GM19023 (cell line): ENCODE measurements around the gene TBC1D23.
"Not testable (repeated sequence)": the region's sequence is repeated elsewhere in the genome, so short reads cannot be mapped to it uniquely, and the experiment has no call there.

Experiments
- ATAC-seq: cut with Tn5 transposase; IDR thresholded peaks from one replicate; pipeline ENCODE4 v1.9.1; 2021; ENCODE audit warnings: mild to moderate bottlenecking, moderate library complexity; ENCODE audit not compliant: unreplicated experiment

TBC1D23 gene

DNA sequence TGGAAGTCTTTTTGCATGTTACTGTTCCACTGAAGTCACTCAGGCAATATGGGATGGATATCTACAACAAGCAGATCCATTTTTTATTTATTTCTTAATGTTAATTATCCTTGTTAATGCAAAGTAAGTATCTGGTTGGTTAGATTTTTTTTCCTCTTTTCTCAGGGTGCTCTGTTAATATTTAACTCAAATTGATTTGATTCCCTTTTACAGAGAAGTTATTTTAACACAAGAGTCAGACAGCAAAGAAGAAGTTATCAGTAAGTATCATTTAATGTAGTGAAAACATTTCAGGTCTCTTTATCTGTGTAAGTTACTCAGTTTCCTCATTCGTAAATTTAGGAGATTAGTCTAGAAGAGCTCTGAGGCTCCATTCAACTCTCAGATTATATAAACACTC, 34.3 kb downstream of the TBC1D23 start:
- ATAC-seq, result no peak

DNA sequence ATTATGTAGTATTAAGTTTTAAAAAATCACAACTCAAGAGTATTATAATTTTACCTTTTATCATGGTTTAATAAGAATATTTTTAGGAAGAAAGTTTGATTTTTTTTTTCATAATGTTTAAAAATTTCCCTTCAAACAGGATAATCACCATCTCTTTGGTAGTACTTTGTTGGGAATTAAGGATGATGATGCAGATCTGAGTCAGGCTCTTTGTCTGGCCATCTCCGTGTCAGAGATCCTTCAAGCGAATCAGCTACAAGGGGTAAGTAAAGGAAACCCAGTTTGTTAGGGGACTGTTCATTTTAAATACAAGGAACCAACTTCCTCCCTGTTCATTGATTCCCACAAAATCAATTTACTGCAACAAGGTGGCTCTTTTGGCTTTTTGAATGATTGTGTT, 37.0 kb downstream of the TBC1D23 start:
- no peak for ATAC-seq

- ATAC-seq, result no peak
Measured at GRCh38 chr3:100299016-100299415, 38.2 kb downstream of the TBC1D23 start.

- no peak for ATAC-seq
Measured at GRCh38 chr3:100306695-100307094, 45.9 kb downstream of the TBC1D23 start.

GRCh38 chr3:100310355-100310965, 49.7 kb downstream of the TBC1D23 start:
- no peak for ATAC-seq

DNA sequence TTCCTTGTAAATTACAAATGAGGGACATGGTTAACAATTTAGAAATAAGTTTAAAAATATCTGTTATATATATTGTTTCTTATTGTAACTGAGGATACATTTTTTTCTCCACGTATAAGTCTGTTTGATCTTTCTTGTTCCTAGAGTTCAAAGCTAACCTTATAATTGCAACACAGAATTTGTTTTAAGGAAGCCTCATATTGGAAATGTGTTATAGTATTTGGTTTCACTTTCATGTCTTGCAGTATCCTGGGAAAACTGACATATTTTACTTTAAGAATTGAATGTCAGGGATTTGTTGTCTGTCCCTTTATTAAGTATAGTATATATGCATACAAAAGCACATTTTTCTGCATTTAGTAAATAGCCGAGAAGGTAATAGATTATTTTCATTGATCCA, 50.2 kb downstream of the TBC1D23 start:
- no peak for ATAC-seq

- ATAC-seq, result peak; percentile 64
Measured at GRCh38 chr3:100316641-100317069, 55.9 kb downstream of the TBC1D23 start.

DNA sequence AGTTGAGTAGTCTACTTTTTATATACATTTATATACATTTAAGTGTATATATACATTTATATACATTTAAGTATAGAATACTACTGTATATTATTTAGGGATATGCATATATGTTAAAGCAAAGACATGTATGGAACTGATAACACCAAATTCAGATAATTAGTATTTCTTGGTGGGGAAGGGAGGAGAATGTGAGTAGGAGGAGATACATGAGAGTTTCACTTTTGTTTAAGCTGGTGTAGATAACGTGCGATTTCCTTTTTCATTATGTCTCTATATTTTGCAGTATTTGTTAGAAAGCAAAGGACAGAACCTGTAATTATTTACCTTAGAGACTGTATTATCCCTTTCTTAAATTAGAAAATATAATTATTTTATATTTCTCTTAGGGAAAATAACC, 57.1 kb downstream of the TBC1D23 start:
- ATAC-seq, result no peak

GRCh38 chr3:100319951-100320350, 59.2 kb downstream of the TBC1D23 start:
- ATAC-seq, result no peak

DNA sequence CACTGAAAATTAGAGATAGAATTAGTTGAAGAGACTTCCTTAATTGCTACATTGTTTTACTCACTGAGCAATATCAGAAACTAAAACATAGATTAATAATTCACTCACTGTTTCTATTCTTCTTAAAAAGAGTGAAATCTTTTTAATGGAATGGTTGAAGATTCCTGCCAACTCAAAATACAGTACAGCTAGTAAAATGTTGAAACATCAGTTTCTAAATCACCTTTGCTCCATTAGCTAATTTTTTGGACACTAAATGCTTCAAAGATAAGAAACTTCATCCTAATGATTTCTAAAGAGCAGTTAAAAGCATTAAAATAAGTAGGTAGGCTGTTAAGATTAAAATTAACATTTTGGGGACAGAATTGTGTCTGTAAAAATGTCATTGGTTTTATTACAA, 63.3 kb downstream of the TBC1D23 start:
- no peak for ATAC-seq

GRCh38 chr3:100325827-100326226, 65.0 kb downstream of the TBC1D23 start:
- no peak for ATAC-seq

DNA sequence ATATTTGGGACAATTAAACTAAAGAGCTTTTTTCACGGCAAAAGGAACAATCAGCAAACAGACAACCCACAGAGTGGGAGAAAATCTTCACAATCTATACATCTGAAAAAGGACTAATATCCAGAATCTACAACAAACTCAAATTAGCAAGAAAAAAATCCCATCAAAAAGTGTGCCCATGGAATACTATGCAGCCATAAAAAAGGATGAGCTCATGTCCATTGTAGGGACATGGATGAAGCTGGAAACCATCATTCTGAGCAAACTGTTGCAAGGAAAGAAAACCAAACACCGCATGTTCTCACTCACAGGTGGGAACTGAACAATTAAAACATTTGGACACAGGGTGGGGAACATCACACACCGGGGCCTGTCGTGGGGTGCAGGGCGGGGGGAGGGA, 66.6 kb downstream of the TBC1D23 start:
- ATAC-seq, result not testable (repeated sequence)

GRCh38 chr3:100329800-100330489, 69.2 kb downstream of the TBC1D23 start:
- ATAC-seq, result no peak

GRCh38 chr3:100330651-100331050, 69.9 kb downstream of the TBC1D23 start:
- ATAC-seq, result no peak

DNA sequence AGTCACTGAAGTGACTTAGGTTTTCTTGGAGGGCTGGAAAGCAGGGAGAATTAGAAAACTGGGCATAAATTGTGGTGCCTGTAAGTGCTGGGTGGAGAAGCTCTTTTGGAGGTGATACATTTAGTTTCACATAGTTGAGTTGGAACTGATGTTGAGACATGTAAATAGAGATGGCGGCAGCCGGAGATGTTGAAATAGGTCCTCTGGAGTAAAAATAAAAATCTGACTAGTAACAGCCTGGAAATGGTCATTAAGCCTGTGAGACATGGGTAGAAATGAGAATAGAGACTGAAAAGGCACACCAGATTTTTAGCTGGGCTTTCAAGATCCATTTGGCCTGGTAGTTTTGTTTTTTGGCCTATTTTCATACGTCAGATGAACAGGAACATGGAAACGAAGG, 70.9 kb downstream of the TBC1D23 start:
- no peak for ATAC-seq

GRCh38 chr3:100333051-100333450, 72.3 kb downstream of the TBC1D23 start:
- no peak for ATAC-seq

DNA sequence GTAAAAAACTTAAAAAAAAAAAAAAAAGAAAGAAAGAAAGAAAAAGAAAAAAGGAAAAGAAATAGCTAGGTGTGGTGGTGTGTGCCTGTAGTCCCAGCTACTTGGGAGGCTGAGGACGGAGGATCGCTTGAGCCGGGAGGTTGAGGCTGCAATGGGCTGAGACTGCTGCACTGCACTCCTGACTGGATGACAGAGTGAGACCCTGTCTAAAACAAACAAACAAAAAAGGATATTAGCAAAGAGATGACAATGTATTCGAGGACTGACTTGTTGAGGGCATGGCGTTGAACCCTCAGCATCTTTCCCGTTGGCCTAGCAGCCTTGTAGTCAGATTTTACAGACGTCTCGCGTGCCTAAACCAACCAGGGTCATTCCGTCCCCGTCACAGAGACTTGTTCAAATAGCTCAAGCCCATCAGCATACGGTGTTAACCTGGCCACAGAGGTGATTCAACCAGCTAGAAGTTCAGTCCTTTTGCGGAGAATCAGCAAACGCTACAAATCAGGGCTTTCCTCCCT, 73.2 kb downstream of the TBC1D23 start:
- ATAC-seq, result peak; percentile 25

DNA sequence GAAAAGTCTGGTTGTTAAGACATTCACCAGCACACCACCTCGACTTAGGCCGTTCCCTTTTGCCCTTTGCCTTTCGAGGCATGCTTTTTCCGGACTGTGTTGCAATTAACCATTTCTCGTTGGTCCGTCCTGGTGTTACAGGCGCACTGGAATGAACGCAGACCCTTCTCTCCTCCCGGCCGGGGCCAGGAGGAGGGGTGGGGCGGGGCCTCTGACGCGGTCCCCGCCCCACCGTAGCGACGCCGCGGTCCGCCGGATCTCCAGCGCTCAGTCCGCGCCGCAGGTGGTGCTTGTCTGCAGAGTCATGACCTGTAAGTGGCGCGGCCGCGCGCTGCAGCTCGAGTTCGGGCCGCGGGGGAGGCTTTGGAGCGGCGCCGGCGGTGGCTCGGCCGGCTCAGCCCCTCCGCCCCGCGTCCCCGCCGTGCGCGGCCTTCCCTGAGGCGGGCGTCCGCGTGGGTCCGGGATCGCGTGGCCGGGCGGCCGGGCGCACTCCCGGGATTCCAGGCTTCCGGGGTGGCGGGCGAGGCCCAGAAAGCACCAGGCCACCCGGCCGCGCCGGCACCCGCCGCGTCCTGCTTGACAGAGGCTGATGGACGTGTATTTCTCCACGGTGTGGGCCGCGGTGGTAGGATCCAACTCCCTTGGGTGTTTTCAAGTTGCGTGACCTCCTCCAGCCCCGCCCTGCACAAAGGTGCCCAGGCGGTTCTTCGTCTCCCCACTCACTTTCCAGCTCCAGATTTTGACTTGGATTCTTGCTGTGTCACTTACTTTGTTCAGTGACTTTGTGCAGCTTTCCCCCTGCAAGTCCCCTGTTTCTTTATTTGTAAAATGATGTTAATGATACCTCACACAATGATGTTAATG, 73.9 kb downstream of the TBC1D23 start, which contains the start of gene NIT2:
Gene NIT2, plus strand, starts transcription at position 270 of the 864 bp plus-strand sequence. Its CDS starts 35 bp downstream, at position 305.
- peak; percentile 96 for ATAC-seq

- ATAC-seq, result peak; percentile 52
Measured at GRCh38 chr3:100335434-100335833, 74.6 kb downstream of the TBC1D23 start.

DNA sequence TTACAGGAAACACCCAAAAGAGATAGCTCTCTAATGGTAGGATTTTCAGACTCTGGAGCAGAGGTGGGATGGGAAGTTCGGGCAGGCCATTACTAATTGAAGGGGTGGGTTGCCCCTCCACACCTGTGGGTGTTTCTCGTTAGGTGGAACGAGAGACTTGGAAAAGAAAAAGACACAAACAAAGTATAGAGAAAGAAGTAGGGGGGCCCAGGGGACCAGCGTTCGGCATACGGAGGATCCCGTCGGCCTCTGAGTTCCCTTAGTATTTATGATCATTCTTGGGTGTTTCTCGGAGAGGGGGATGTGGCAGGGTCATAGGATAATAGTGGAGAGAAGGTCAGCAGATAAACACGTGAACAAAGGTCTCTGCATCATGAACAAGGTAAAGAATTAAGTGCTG, 75.4 kb downstream of the TBC1D23 start:
- not testable (repeated sequence) for ATAC-seq

- ATAC-seq, result no peak
Measured at GRCh38 chr3:100338911-100339310, 78.1 kb downstream of the TBC1D23 start.
